Prostate gland (tissue), 2 donors: ENCODE results near the gene SPACDR.

ENCODE experiments used
- CTCF ChIP-seq, 4 experiments: fragments of 200-600 bp in 2 of 4; fragments of 450-650 bp in 2 of 4; sonication (generic) in 2 of 4; IDR thresholded peaks; 1 replicate in 3 of 4; 2 replicates in 1 of 4; pipeline ENCODE4 v1.5.1; 2016 to 2019; ENCODE audit warnings: antibody characterized with exemption in 4 of 4, mild to moderate bottlenecking in 2 of 4, moderate library complexity in 2 of 4
- POLR2A ChIP-seq: fragments of 450-650 bp; IDR thresholded peaks from one replicate; pipeline ENCODE4 v1.6.1; 2016; ENCODE audit warnings: antibody characterized with exemption, mild to moderate bottlenecking
- POLR2AphosphoS5 ChIP-seq: sonication (generic); formaldehyde crosslinking; IDR thresholded peaks from one replicate; pipeline ENCODE4 v1.6.1; 2017; ENCODE audit warnings: antibody characterized with exemption

GRCh38 chr7:100464791-100465190 lies 731 bp upstream of the SPACDR start:
- TF ChIP-seq POLR2A (no peak), CTCF (IDR thresholded peaks at IDR 0.05) (no peak), POLR2AphosphoS5 (no peak)
